ENCODE measurements around the gene AK1. TPM values are rescaled to one million over a fixed set of nuclear protein-coding genes. Genes with fewer than 3 reads are reported as not detected.

The AK1 gene
- total and polyA plus RNA-seq, 9 of the 15 experiments (the other 6 are each of a cell fraction or from before 2014, with no cell fraction given): 10.1 to 71.8 (median 39.0) TPM

- TF ChIP-seq ATF2 (CRISPR knock-in tag; IDR thresholded peaks at IDR 0.05): no peak
- TF ChIP-seq, protein P1, sequence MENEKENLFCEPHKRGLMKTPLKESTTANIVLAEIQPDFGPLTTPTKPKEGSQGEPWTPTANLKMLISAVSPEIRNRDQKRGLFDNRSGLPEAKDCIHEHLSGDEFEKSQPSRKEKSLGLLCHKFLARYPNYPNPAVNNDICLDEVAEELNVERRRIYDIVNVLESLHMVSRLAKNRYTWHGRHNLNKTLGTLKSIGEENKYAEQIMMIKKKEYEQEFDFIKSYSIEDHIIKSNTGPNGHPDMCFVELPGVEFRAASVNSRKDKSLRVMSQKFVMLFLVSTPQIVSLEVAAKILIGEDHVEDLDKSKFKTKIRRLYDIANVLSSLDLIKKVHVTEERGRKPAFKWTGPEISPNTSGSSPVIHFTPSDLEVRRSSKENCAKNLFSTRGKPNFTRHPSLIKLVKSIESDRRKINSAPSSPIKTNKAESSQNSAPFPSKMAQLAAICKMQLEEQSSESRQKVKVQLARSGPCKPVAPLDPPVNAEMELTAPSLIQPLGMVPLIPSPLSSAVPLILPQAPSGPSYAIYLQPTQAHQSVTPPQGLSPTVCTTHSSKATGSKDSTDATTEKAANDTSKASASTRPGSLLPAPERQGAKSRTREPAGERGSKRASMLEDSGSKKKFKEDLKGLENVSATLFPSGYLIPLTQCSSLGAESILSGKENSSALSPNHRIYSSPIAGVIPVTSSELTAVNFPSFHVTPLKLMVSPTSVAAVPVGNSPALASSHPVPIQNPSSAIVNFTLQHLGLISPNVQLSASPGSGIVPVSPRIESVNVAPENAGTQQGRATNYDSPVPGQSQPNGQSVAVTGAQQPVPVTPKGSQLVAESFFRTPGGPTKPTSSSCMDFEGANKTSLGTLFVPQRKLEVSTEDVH (IDR thresholded peaks at IDR 0.05; ENCODE audit: low read depth, partially characterized antibody): peak; percentile 58
- no peak for TF ChIP-seq MAFK (IDR thresholded peaks at IDR 0.05; ENCODE audit: low read length)
- TF ChIP-seq ZNF436 (CRISPR knock-in tag; IDR thresholded peaks at IDR 0.05): 0 out of 2 replicates have a peak, but pooled peaks have one; percentile 27
- no peak for TF ChIP-seq ZNF224 (CRISPR knock-in tag; IDR thresholded peaks at IDR 0.05)
- no peak for TF ChIP-seq CSDE1 (IDR thresholded peaks at IDR 0.05)
- TF ChIP-seq, protein P2, sequence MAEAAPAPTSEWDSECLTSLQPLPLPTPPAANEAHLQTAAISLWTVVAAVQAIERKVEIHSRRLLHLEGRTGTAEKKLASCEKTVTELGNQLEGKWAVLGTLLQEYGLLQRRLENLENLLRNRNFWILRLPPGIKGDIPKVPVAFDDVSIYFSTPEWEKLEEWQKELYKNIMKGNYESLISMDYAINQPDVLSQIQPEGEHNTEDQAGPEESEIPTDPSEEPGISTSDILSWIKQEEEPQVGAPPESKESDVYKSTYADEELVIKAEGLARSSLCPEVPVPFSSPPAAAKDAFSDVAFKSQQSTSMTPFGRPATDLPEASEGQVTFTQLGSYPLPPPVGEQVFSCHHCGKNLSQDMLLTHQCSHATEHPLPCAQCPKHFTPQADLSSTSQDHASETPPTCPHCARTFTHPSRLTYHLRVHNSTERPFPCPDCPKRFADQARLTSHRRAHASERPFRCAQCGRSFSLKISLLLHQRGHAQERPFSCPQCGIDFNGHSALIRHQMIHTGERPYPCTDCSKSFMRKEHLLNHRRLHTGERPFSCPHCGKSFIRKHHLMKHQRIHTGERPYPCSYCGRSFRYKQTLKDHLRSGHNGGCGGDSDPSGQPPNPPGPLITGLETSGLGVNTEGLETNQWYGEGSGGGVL (CRISPR knock-in tag; IDR thresholded peaks at IDR 0.05): no peak
- TF ChIP-seq ZBTB17 (CRISPR knock-in tag; IDR thresholded peaks at IDR 0.05): no peak; the same call in 1 of the 2 replicates
- no peak for TF ChIP-seq ZNF212 (CRISPR knock-in tag; IDR thresholded peaks at IDR 0.05)
- TF ChIP-seq HMG20A (CRISPR knock-in tag; conservative IDR thresholded peaks at IDR 0.05): no peak
- no peak for TF ChIP-seq NR3C1 (CRISPR knock-in tag; IDR thresholded peaks at IDR 0.05)
- TF ChIP-seq POLR2G (IDR thresholded peaks at IDR 0.05; ENCODE audit: low read depth, low read length): peak; percentile 84
- TF ChIP-seq, protein P3, sequence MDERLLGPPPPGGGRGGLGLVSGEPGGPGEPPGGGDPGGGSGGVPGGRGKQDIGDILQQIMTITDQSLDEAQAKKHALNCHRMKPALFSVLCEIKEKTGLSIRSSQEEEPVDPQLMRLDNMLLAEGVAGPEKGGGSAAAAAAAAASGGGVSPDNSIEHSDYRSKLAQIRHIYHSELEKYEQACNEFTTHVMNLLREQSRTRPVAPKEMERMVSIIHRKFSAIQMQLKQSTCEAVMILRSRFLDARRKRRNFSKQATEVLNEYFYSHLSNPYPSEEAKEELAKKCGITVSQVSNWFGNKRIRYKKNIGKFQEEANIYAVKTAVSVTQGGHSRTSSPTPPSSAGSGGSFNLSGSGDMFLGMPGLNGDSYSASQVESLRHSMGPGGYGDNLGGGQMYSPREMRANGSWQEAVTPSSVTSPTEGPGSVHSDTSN (CRISPR knock-in tag; IDR thresholded peaks at IDR 0.05; ENCODE audit: low read depth): no peak
- TF ChIP-seq, protein P3 (tag; conservative IDR thresholded peaks at IDR 0.05; ENCODE audit: low read depth): 0 out of 2 replicates have a peak, but pooled peaks have one; percentile 47
- TF ChIP-seq NR1H2 (CRISPR knock-in tag; IDR thresholded peaks at IDR 0.05): no peak; the same call in 1 of the 2 replicates
- TF ChIP-seq FOXM1 (IDR thresholded peaks at IDR 0.05; ENCODE audit: low read depth): peak; percentile 83
- TF ChIP-seq FOXM1 (CRISPR knock-in tag; IDR thresholded peaks at IDR 0.05; ENCODE audit: low read depth): no peak
- TF ChIP-seq FUS (optimal IDR thresholded peaks at IDR 0.05; ENCODE audit: low read depth, low read length): no peak
- TF ChIP-seq RHOXF2B (CRISPR knock-in tag; conservative IDR thresholded peaks at IDR 0.05): no peak
- TF ChIP-seq EP400 (IDR thresholded peaks at IDR 0.05): no peak
Observed at GRCh38 chr9:127862075-127863011, 15.1 kb downstream of the AK1 start (continued).
